GM12892 (cell line): ENCODE measurements around the gene L1CAM.
A peak's percentile ranks its signal among the peaks of the same experiment; 100 is the strongest.

Experiments
- POLR2A ChIP-seq: IDR thresholded peaks from 2 replicates; pipeline ENCODE4 v1.6.1; 2011; ENCODE audit warnings: low read depth, low read length, control low read depth
- POLR2AphosphoS5 ChIP-seq: IDR thresholded peaks from 2 replicates; pipeline ENCODE4 v1.6.1; 2011; ENCODE audit warnings: low read depth, low read length, control low read depth

DNA sequence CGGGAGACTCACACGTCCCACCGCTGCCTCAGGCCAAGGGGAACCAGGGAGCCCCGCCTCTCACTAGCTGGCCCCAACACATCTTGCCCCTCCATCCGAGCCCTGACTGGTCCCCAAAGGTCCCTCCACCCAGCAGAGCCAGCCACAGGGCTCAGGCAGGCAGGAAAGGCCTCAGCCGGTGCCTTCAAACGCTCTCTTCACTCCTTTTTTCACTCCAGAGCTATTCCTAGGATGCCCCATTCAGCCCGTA is 41.6 kb upstream of the L1CAM start:
- TF ChIP-seq POLR2AphosphoS5 (no peak), POLR2A (peak; percentile 1; the same call in 1 of the 2 replicates)
